Mesenchymal stem cell (in vitro differentiated cells and primary cell): Measurements from ENCODE around the gene TLR3.

Experiments used
- DNase-seq: peaks from one replicate; pipeline ENCODE4 v3.0.0-alpha.2; 2013
- H2AFZ ChIP-seq: one replicate; pipeline ENCODE4 v1.6.1; 2013; ENCODE audit warnings: low read depth, mild to moderate bottlenecking, control low read depth, inconsistent platforms, low read length, moderate library complexity
- H2AK5ac ChIP-seq: 2 replicates; pipeline ENCODE4 v1.6.1; 2013; ENCODE audit warnings: low read length, moderate library complexity, mild to moderate bottlenecking, inconsistent platforms; ENCODE audit not compliant: severe bottlenecking
- H2BK120ac ChIP-seq: one replicate; pipeline ENCODE4 v1.6.1; 2013; ENCODE audit warnings: low read depth, mild to moderate bottlenecking, inconsistent platforms, low read length, moderate library complexity
- H2BK12ac ChIP-seq, 2 experiments: one replicate each; pipeline ENCODE4 v1.6.1; 2013; ENCODE audit warnings: inconsistent platforms in 2 of 2, low read length in 2 of 2, mild to moderate bottlenecking in 2 of 2, moderate library complexity in 2 of 2, control low read depth in 1 of 2
- H2BK15ac ChIP-seq: one replicate; pipeline ENCODE4 v1.6.1; 2013; ENCODE audit warnings: mild to moderate bottlenecking, low read depth, inconsistent platforms; ENCODE audit not compliant: poor library complexity, severe bottlenecking
- H2BK5ac ChIP-seq: 2 replicates; pipeline ENCODE4 v1.6.1; 2013; ENCODE audit warnings: low read depth, mild to moderate bottlenecking, low read length, control low read depth, inconsistent platforms; ENCODE audit not compliant: poor library complexity, severe bottlenecking
- H3K14ac ChIP-seq, 2 experiments: one replicate each; pipeline ENCODE4 v1.6.1; 2013; ENCODE audit warnings: inconsistent platforms in 2 of 2, low read length in 2 of 2, control low read depth in 1 of 2, mild to moderate bottlenecking in 1 of 2, moderate library complexity in 1 of 2
- H3K18ac ChIP-seq, 2 experiments: one replicate each; pipeline ENCODE4 v1.6.1; 2013; ENCODE audit warnings: inconsistent platforms in 2 of 2, low read length in 2 of 2, control low read depth in 1 of 2, low read depth in 1 of 2, mild to moderate bottlenecking in 1 of 2
- H3K23ac ChIP-seq, 2 experiments: one replicate each; pipeline ENCODE4 v1.6.1; 2013; ENCODE audit warnings: inconsistent platforms in 2 of 2, low read length in 2 of 2, mild to moderate bottlenecking in 2 of 2, moderate library complexity in 2 of 2, control low read depth in 1 of 2
- H3K27ac ChIP-seq: 2 replicates; pipeline ENCODE4 v1.5.1; 2013; ENCODE audit warnings: mild to moderate bottlenecking, moderate library complexity, low read length, control low read depth, inconsistent platforms; ENCODE audit not compliant: poor library complexity, severe bottlenecking
- H3K27me3 ChIP-seq, 2 experiments: 2 replicates each; pipeline versions ENCODE4 v1.6.1 to v1.7.0; 2013; ENCODE audit warnings: low read length in 2 of 2, mild to moderate bottlenecking in 2 of 2, moderate library complexity in 2 of 2, control low read depth in 1 of 2, inconsistent platforms in 1 of 2; ENCODE audit not compliant: control insufficient read depth in 1 of 2, insufficient read depth in 1 of 2
- H3K36me3 ChIP-seq, 2 experiments: 2 replicates each; pipeline versions ENCODE4 v1.6.1 to v1.7.0; 2013; ENCODE audit warnings: low read length in 2 of 2, control low read depth in 1 of 2, inconsistent platforms in 1 of 2, low read depth in 1 of 2, mild to moderate bottlenecking in 1 of 2; ENCODE audit not compliant: insufficient read depth in 2 of 2, control insufficient read depth in 1 of 2
- H3K4ac ChIP-seq, 2 experiments: one replicate each; pipeline ENCODE4 v1.6.1; 2013; ENCODE audit warnings: inconsistent platforms in 2 of 2, low read length in 2 of 2, mild to moderate bottlenecking in 2 of 2, moderate library complexity in 2 of 2, control low read depth in 1 of 2, low read depth in 1 of 2
- H3K4me1 ChIP-seq: 2 replicates; pipeline ENCODE4 v1.6.1; 2013; ENCODE audit warnings: low read depth, low read length, control low read depth; ENCODE audit not compliant: control insufficient read depth, insufficient read depth
- H3K4me2 ChIP-seq: 2 replicates; pipeline ENCODE4 v1.6.1; 2013; ENCODE audit warnings: low read length, mild to moderate bottlenecking, inconsistent platforms; ENCODE audit not compliant: poor library complexity, severe bottlenecking
- H3K4me3 ChIP-seq, 2 experiments: 2 replicates each; pipeline versions ENCODE4 v1.5.1 to v1.7.0; 2013; ENCODE audit warnings: low read length in 2 of 2, mild to moderate bottlenecking in 2 of 2, control low read depth in 1 of 2, low read depth in 1 of 2; ENCODE audit not compliant: insufficient read depth in 1 of 2
- H3K79me1 ChIP-seq: replicated peaks from 2 replicates; pipeline ENCODE4 v1.6.1; 2013; ENCODE audit warnings: mild to moderate bottlenecking, control low read depth, low read length, inconsistent platforms; ENCODE audit not compliant: poor library complexity, severe bottlenecking
- H3K9ac ChIP-seq: 2 replicates; pipeline ENCODE4 v1.7.0; 2013; ENCODE audit warnings: mild to moderate bottlenecking, low read length, moderate library complexity
- H3K9me3 ChIP-seq: 2 replicates; pipeline ENCODE4 v1.7.0; 2013; ENCODE audit warnings: mild to moderate bottlenecking, low read length; ENCODE audit not compliant: control insufficient read depth
- H4K8ac ChIP-seq: one replicate; pipeline ENCODE4 v1.6.1; 2013; ENCODE audit warnings: inconsistent platforms, mild to moderate bottlenecking, low read length, moderate library complexity
- H4K91ac ChIP-seq: one replicate; pipeline ENCODE4 v1.6.1; 2013; ENCODE audit warnings: mild to moderate bottlenecking, low read length, inconsistent platforms
- WGBS: methylation state at CpG from one replicate; pipeline ENCODE4 v1.1.7; 2013; ENCODE audit warnings: mixed read lengths; 5-methylcytosine and 5-hydroxymethylcytosine counted together

Gene TLR3

GRCh38 chr4:186027405-186027804 lies 41.6 kb upstream of the TLR3 start:
- no peak overlapping the region for H3K9ac ChIP-seq
- H3K18ac ChIP-seq = no peak overlapping the region
- no peak overlapping the region for H4K8ac ChIP-seq
- no peak overlapping the region for H2BK15ac ChIP-seq
- H2BK5ac ChIP-seq = no peak overlapping the region
- H3K4me2 ChIP-seq = no peak overlapping the region
- H2AFZ ChIP-seq = no peak overlapping the region
- H2BK12ac ChIP-seq = no peak overlapping the region
- no peak overlapping the region for H3K14ac ChIP-seq
- H2BK120ac ChIP-seq = no peak overlapping the region
- H3K9me3 ChIP-seq = peaks cover 5% of the 10 kb centered on the region
- H3K4me1 ChIP-seq = peaks cover 6% of the 10 kb centered on the region
- no peak overlapping the region for H3K27ac ChIP-seq
- no peak overlapping the region for H3K4ac ChIP-seq
- no peak for DNase-seq
- H3K23ac ChIP-seq = no peak overlapping the region
- no peaks in the 10 kb centered on the region for H3K36me3 ChIP-seq
- no peaks in the 10 kb centered on the region for H3K79me1 ChIP-seq
- no peak overlapping the region for H2AK5ac ChIP-seq
- H3K27me3 ChIP-seq = peaks cover 7 to 19% of the 10 kb centered on the region in 2 experiments
- no peak overlapping the region for H4K91ac ChIP-seq
- 91% methylated on average over 4 of the region's 5 CpGs for WGBS
- no peak overlapping the region for H3K4me3 ChIP-seq

GRCh38 chr4:186029571-186030398 lies 39.2 kb upstream of the TLR3 start:
- Histone ChIP-seq H3K4ac (peak overlapping the region in 1 of 2 experiments; percentile 87), H4K91ac (peak overlapping the region; percentile 97), H3K4me2 (peak overlapping the region; percentile 38), H4K8ac (peak overlapping the region; percentile 75), H3K27ac (no peak overlapping the region), H3K27me3 (peaks cover 7 to 19% of the 10 kb centered on the region in 2 experiments), H2AK5ac (no peak overlapping the region), H2BK120ac (peak overlapping the region; percentile 3), H2BK12ac (peak overlapping the region; percentile 60 to 93), H2AFZ (no peak overlapping the region), H3K23ac (peak overlapping the region in 1 of 2 experiments; percentile 77), H3K18ac (peak overlapping the region; percentile 67 to 70), H3K4me1 (peaks cover 6% of the 10 kb centered on the region), H2BK15ac (no peak overlapping the region), H3K14ac (peak overlapping the region in 1 of 2 experiments; percentile 6), H3K4me3 (peak overlapping the region in 1 of 2 experiments; percentile 62), H3K79me1 (no peaks in the 10 kb centered on the region), H3K9me3 (peaks cover 5% of the 10 kb centered on the region), H3K9ac (peak overlapping the region; percentile 61), H2BK5ac (no peak overlapping the region), H3K36me3 (no peaks in the 10 kb centered on the region)
- 27% methylated on average over 9 of the region's 11 CpGs for WGBS
- peak; percentile 45 for DNase-seq

GRCh38 chr4:186030399-186030775 lies 38.6 kb upstream of the TLR3 start:
- H2AK5ac ChIP-seq = no peak overlapping the region
- H3K18ac ChIP-seq = peak overlapping the region in 1 of 2 experiments; percentile 70
- peak overlapping the region in 1 of 2 experiments; percentile 6 for H3K14ac ChIP-seq
- H2BK5ac ChIP-seq = no peak overlapping the region
- no peak overlapping the region for H2BK15ac ChIP-seq
- H3K27me3 ChIP-seq = peaks cover 7 to 19% of the 10 kb centered on the region in 2 experiments
- H3K27ac ChIP-seq = no peak overlapping the region
- H3K36me3 ChIP-seq = no peaks in the 10 kb centered on the region
- H3K9ac ChIP-seq = peak overlapping the region; percentile 61
- no peak overlapping the region for H3K23ac ChIP-seq
- 64% methylated on average over 3 of the region's 4 CpGs for WGBS
- H2AFZ ChIP-seq = no peak overlapping the region
- H3K4ac ChIP-seq = peak overlapping the region in 1 of 2 experiments; percentile 87
- no peaks in the 10 kb centered on the region for H3K79me1 ChIP-seq
- H2BK120ac ChIP-seq = peak overlapping the region; percentile 3
- peaks cover 5% of the 10 kb centered on the region for H3K9me3 ChIP-seq
- H2BK12ac ChIP-seq = peak overlapping the region in 1 of 2 experiments; percentile 93
- H3K4me2 ChIP-seq = no peak overlapping the region
- peak overlapping the region; percentile 75 for H4K8ac ChIP-seq
- H3K4me3 ChIP-seq = peak overlapping the region in 1 of 2 experiments; percentile 62
- peak overlapping the region; percentile 97 for H4K91ac ChIP-seq
- no peak for DNase-seq
- H3K4me1 ChIP-seq = peaks cover 6% of the 10 kb centered on the region

- Histone ChIP-seq H3K4me2 (no peak overlapping the region), H2AK5ac (no peak overlapping the region), H3K9ac (peak overlapping the region; percentile 61), H3K4me1 (peaks cover 6% of the 10 kb centered on the region), H3K14ac (peak overlapping the region in 1 of 2 experiments; percentile 21), H3K9me3 (peaks cover 5% of the 10 kb centered on the region), H3K18ac (peak overlapping the region in 1 of 2 experiments; percentile 65), H3K79me1 (no peaks in the 10 kb centered on the region), H2BK12ac (peak overlapping the region in 1 of 2 experiments; percentile 30), H4K91ac (peak overlapping the region; percentile 7), H2BK15ac (no peak overlapping the region), H3K4me3 (no peak overlapping the region), H3K23ac (peak overlapping the region in 1 of 2 experiments; percentile 55), H2BK5ac (no peak overlapping the region), H3K4ac (peak overlapping the region in 1 of 2 experiments; percentile 69), H3K27me3 (peaks cover 7 to 19% of the 10 kb centered on the region in 2 experiments), H2BK120ac (no peak overlapping the region), H3K36me3 (no peaks in the 10 kb centered on the region), H4K8ac (no peak overlapping the region), H2AFZ (no peak overlapping the region), H3K27ac (no peak overlapping the region)
- DNase-seq = no peak
- 71% methylated on average over 3 of the region's 3 CpGs for WGBS
These were observed 38.2 kb upstream of the TLR3 start for GRCh38 chr4:186030795-186031194.
